Epithelial cell of esophagus (primary cell): Measurements from ENCODE around the gene TKT.

Source experiments
- DNase-seq: peaks from one replicate; pipeline ENCODE4 v3.0.0; 2010; ENCODE audit warnings: low read depth
- H3K4me3 ChIP-seq: 2 replicates; pipeline ENCODE4 v1.5.1; 2011; ENCODE audit warnings: mild to moderate bottlenecking, low read length, control low read depth
- TF ChIP-seq, protein P1 (sequence below): IDR thresholded peaks from 2 replicates; pipeline ENCODE4 v1.5.1; 2011; ENCODE audit warnings: low read depth, mild to moderate bottlenecking, low read length, control low read depth, inconsistent platforms; ENCODE audit not compliant: insufficient read depth; ENCODE audit errors: missing control alignments

TKT gene

DNA sequence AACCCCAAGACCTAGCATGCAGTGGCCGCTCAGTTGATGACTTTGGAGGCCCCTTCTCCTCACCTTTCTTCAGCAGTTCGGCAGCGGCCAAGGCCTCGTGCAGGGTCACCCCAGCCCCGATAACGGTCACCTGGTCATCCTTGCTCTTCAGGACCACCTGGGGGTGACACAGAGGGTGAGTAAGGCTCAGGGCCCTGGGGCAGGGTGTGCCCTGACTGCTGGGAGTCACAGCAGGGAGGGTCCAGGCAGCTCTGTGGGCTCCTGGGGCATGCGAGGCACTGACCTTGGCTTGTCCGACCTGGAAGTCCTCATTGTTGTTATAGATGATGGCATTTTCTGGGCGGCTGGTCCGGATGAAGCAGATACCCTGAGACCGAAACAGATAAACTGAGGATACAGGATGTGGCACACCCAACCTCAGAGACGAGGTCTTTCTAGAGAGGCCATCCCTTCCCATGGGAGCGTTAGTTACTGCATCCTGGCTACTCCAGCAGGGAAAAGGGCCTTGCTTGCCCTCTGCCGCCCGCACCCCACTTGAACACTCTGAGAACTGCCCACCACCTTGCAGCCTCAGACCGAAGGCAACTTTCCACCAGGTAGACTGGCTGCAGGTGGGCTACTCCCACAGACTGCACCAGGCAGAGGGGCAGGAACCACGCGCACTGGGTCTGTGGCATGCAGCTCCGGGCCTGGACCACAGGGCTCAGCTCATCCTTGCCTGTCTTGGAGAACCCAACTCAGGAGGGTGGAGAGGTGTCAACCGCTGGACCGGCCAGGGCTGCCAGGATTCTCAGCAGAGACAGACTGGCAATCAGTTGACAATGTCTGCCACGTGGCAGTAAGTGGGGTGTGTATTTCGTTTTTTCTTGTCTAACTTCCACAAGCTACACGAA, 27.6 kb downstream of the TKT start:
- no peak overlapping the region for H3K4me3 ChIP-seq
- no peak for DNase-seq
- TF ChIP-seq, protein P1, sequence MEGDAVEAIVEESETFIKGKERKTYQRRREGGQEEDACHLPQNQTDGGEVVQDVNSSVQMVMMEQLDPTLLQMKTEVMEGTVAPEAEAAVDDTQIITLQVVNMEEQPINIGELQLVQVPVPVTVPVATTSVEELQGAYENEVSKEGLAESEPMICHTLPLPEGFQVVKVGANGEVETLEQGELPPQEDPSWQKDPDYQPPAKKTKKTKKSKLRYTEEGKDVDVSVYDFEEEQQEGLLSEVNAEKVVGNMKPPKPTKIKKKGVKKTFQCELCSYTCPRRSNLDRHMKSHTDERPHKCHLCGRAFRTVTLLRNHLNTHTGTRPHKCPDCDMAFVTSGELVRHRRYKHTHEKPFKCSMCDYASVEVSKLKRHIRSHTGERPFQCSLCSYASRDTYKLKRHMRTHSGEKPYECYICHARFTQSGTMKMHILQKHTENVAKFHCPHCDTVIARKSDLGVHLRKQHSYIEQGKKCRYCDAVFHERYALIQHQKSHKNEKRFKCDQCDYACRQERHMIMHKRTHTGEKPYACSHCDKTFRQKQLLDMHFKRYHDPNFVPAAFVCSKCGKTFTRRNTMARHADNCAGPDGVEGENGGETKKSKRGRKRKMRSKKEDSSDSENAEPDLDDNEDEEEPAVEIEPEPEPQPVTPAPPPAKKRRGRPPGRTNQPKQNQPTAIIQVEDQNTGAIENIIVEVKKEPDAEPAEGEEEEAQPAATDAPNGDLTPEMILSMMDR: no peak

DNA sequence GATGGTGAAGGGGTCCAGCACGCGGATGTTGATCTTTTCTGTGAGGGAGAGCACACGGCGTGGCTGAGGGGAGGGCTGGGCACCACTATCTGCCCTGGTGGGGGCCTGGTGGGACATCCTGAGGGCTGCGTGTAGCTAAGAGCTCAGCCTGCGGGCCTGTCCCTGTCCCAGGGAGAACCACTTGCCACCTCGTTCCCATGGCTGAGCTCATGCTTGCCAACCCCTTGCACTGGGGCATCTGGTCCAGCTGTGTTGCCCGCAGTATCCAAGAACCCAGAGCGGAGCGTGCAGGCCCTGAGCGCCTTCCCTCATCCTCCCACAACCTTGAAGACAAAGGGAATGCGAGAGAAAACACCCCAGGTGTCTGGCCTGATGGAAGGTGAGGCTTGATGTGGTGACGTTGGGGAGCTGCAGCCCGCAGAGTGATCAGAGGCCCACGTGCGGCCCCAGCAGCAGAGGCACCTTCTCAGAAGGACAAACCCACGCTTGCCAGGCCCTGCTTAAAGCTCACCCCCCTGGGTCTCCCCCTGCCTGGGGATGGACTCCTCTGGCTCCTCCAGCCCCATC, 28.9 kb downstream of the TKT start:
- no peak overlapping the region for H3K4me3 ChIP-seq
- TF ChIP-seq, protein P1: no peak
- DNase-seq: no peak

GRCh38 chr3:53226142-53226840, 29.5 kb downstream of the TKT start:
- DNase-seq: no peak
- TF ChIP-seq, protein P1: no peak
- H3K4me3 ChIP-seq: no peak overlapping the region

- DNase-seq: no peak
- TF ChIP-seq, protein P1: no peak
- no peak overlapping the region for H3K4me3 ChIP-seq
Observed at GRCh38 chr3:53225651-53226050, 30.2 kb downstream of the TKT start.

- H3K4me3 ChIP-seq: no peak overlapping the region
- DNase-seq: no peak
- TF ChIP-seq, protein P1: no peak
Observed at GRCh38 chr3:53225181-53225580, 30.6 kb downstream of the TKT start.

DNA sequence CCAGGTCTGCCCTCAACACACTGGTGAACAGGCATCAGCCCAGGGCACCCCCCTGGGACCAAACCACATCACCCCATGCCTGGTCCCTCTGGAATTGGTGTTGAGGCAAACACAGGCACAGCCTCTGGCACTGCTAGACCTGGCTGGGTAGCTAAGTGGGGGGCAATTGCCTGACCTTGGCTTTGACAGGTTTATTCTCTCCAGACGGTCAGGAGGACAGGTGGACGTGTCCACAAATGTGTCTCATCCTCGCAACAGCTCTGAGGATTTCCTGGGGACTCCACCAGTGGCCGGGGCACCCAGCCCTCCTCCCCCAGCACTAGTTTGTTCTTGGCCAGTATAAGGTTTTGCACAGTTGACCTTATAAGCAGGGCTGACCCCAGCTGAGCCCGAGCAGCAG, 31.3 kb downstream of the TKT start:
- no peak overlapping the region for H3K4me3 ChIP-seq
- TF ChIP-seq, protein P1: no peak
- DNase-seq: no peak
